PC-9 (cell line): ENCODE data around the gene COL25A1. TPM values are rescaled to one million over a fixed set of nuclear protein-coding genes. Genes with fewer than 3 reads are reported as not detected.

Source experiments
- BruUV-seq: library from RNA; stranded (reverse); fragments of 400-500 nt; replicated peaks from 2 replicates; lab custom pipeline; 2021; lab: Mats Ljungman, UMichigan
- CTCF ChIA-PET: fragments of 300-600 bp; sonication (Branson Sonifier 250); formaldehyde crosslinking; loops from one replicate; lab custom pipeline; 2022; ENCODE audit warnings: antibody characterized with exemption; lab: Charles Lee
- POLR2A ChIA-PET: fragments of 300-600 bp; sonication (Branson Sonifier 250); formaldehyde crosslinking; loops from one replicate; lab custom pipeline; 2022; ENCODE audit warnings: antibody characterized with exemption; ENCODE audit not compliant: unreplicated experiment; lab: Charles Lee
- DNase-seq, 2 experiments: peaks; one replicate each; pipeline versions ENCODE4 v3.0.0 to v3.0.0-alpha.2; 2015 to 2022; ENCODE audit warnings: mixed read lengths in 1 of 2
- H2AFZ ChIP-seq: fragments of 200-600 bp; sonication (generic); 2 replicates; pipeline ENCODE4 v1.8.1; 2017; ENCODE audit warnings: antibody characterized with exemption
- H3F3A ChIP-seq: fragments of 200-600 bp; sonication (generic); 2 replicates; pipeline ENCODE4 v1.8.1; 2017; ENCODE audit warnings: antibody characterized with exemption, mild to moderate bottlenecking, low read depth; ENCODE audit not compliant: insufficient read depth
- H3K27ac ChIP-seq: fragments of 200-600 bp; sonication (generic); 2 replicates; pipeline ENCODE4 v1.6.1; 2016; ENCODE audit warnings: mixed run types
- H3K27me3 ChIP-seq: fragments of 200-600 bp; sonication (generic); 2 replicates; pipeline ENCODE4 v1.6.1; 2016; ENCODE audit warnings: low read depth, mixed run types; ENCODE audit not compliant: insufficient read depth
- H3K36me3 ChIP-seq: fragments of 200-600 bp; sonication (generic); 2 replicates; pipeline ENCODE4 v1.6.1; 2016; ENCODE audit warnings: low read depth, mixed run types
- H3K4me1 ChIP-seq: fragments of 200-600 bp; sonication (generic); replicated peaks from 2 replicates; pipeline ENCODE4 v1.6.1; 2016; ENCODE audit warnings: mixed run types; ENCODE audit not compliant: insufficient read depth
- H3K4me2 ChIP-seq: fragments of 200-600 bp; sonication (generic); 2 replicates; pipeline ENCODE4 v1.6.1; 2017; ENCODE audit warnings: mixed run types
- H3K4me3 ChIP-seq: fragments of 200-600 bp; sonication (generic); 2 replicates; pipeline ENCODE4 v1.6.1; 2016; ENCODE audit warnings: mixed run types
- H3K79me2 ChIP-seq: fragments of 200-600 bp; sonication (generic); 2 replicates; pipeline ENCODE4 v1.6.1; 2017; ENCODE audit warnings: low read depth, mixed run types
- H3K9me2 ChIP-seq: fragments of 200-600 bp; sonication (generic); 2 replicates; pipeline ENCODE4 v1.8.1; 2017; ENCODE audit warnings: mild to moderate bottlenecking; ENCODE audit not compliant: insufficient read depth
- H3K9me3 ChIP-seq: fragments of 200-600 bp; sonication (generic); 2 replicates; pipeline ENCODE4 v1.8.1; 2016; ENCODE audit warnings: low read depth; ENCODE audit not compliant: insufficient read depth
- H4K20me1 ChIP-seq: fragments of 200-600 bp; sonication (generic); 2 replicates; pipeline ENCODE4 v1.8.1; 2017; ENCODE audit not compliant: insufficient read depth
- EZH2 ChIP-seq: fragments of 200-600 bp; sonication (generic); IDR thresholded peaks from 2 replicates; pipeline ENCODE4 v1.8.0; 2017; ENCODE audit warnings: antibody characterized with exemption, low read depth
- intact Hi-C: fragments of 100-400 bp; cut with micrococcal nuclease; formaldehyde crosslinking; loops from one replicate; pipeline ENCODE4 v1.10.0; 2022; ENCODE audit not compliant: unreplicated experiment
- total RNA-seq: library from RNA; stranded (reverse); gene quantifications from 2 replicates; pipeline ENCODE4 v1.2.3, GENCODE V29; 2021
- TF ChIP-seq, protein P1 (sequence below): fragments of 200-600 bp; sonication (generic); conservative IDR thresholded peaks from 2 replicates; pipeline ENCODE4 v1.6.1; 2017; ENCODE audit warnings: mixed run types, antibody characterized with exemption, mild to moderate bottlenecking, moderate library complexity

The COL25A1 gene
- total RNA-seq, 1 experiment from 2014 or later: not detected

DNA sequence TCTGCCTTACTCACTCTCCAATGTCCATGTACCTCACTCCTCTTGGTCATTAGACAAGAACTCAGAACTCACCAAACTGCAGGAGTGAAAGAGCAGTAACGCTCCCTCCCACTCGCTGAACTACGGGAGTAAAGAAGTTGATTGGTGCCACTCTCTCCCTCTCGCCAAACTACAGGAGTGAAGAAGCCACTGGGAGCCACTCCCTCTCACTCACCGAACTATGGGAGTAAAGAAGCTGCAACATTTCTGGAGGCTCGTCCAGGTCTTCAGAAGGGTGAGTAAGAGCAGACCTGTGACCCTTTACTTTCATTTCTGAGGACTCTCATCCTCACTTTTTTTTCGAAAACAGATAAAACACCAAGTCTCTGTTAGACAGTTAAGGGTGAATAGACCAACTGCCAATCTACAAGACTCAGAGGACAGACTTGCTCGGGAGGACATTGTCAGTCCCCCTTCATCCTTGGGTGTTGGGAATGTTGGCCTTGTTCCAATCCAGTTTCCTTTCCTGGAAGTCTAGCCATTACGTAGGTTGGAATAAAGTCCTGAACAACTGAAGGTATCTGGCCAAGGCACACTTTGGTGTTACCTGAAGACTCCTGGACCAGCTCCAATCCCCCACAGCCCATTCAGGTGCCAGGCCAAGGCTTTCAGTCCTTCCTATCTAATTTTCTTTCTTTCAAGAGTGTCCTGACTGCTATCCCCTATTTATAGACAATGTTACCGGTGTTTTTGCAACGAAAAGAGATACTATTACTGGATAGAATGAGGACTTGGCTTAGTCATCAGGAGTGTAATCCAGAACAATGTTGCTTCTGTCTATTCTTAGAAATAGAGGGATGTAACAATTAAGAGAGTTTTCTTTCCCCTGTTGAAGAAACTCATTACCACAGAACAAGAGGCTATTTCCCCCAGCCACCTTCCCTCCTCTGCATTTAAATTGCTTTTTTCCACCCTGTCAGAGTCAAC lies 11.0 kb upstream of the COL25A1 start:
- H3K27me3 ChIP-seq: no peaks in the 10 kb centered on the region
- H3F3A ChIP-seq: no peaks in the 10 kb centered on the region
- H2AFZ ChIP-seq: no peak overlapping the region
- no peak overlapping the region for H3K27ac ChIP-seq
- no peak overlapping the region for H3K4me3 ChIP-seq
- POLR2A ChIA-PET: no interaction called here
- TF ChIP-seq EZH2: no peak
- TF ChIP-seq, protein P1, sequence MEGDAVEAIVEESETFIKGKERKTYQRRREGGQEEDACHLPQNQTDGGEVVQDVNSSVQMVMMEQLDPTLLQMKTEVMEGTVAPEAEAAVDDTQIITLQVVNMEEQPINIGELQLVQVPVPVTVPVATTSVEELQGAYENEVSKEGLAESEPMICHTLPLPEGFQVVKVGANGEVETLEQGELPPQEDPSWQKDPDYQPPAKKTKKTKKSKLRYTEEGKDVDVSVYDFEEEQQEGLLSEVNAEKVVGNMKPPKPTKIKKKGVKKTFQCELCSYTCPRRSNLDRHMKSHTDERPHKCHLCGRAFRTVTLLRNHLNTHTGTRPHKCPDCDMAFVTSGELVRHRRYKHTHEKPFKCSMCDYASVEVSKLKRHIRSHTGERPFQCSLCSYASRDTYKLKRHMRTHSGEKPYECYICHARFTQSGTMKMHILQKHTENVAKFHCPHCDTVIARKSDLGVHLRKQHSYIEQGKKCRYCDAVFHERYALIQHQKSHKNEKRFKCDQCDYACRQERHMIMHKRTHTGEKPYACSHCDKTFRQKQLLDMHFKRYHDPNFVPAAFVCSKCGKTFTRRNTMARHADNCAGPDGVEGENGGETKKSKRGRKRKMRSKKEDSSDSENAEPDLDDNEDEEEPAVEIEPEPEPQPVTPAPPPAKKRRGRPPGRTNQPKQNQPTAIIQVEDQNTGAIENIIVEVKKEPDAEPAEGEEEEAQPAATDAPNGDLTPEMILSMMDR: no peak
- CTCF ChIA-PET: no interaction called here
- intact Hi-C loops: no loop called here
- H3K79me2 ChIP-seq: no peaks in the 10 kb centered on the region
- no peak for DNase-seq
- H3K9me2 ChIP-seq: no peaks in the 10 kb centered on the region
- H3K4me1 ChIP-seq: no peaks in the 10 kb centered on the region
- no peaks in the 10 kb centered on the region for H3K9me3 ChIP-seq
- BruUV-seq: no TSS peak
- H3K4me2 ChIP-seq: 0 out of 2 replicates have a peak overlapping the region, but pooled peaks have one; percentile 21
- no peaks in the 10 kb centered on the region for H4K20me1 ChIP-seq
- no peaks in the 10 kb centered on the region for H3K36me3 ChIP-seq

DNA sequence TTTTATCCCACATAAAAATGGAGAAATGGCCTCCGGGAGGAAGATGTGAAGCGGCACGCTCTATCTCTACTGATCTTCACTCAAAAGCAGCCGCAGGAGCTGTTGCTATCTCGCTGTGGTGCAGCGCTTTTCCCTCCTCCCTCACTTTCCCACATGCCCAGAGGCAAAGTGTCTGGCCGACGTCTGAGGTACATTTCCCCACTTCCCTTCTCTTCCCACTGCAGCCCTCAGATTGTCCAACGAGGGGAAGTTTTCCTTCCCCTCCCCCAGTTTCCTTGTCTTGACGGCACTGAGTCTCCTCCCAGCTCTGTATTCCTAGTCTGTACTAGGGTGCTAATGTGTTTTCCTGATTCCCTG lies 660 bp upstream of the COL25A1 start:
- no peak for TF ChIP-seq EZH2
- TF ChIP-seq, protein P1: no peak
- no peaks in the 10 kb centered on the region for H3K27me3 ChIP-seq
- H3F3A ChIP-seq: no peaks in the 10 kb centered on the region
- H4K20me1 ChIP-seq: no peaks in the 10 kb centered on the region
- ChIA-PET CTCF (no interaction called here), POLR2A (no interaction called here)
- no peak overlapping the region for H3K27ac ChIP-seq
- no peaks in the 10 kb centered on the region for H3K4me1 ChIP-seq
- intact Hi-C loops: no loop called here
- no peaks in the 10 kb centered on the region for H3K9me3 ChIP-seq
- H3K4me3 ChIP-seq: no peak overlapping the region
- no peak for DNase-seq
- H3K4me2 ChIP-seq: no peak overlapping the region
- H3K9me2 ChIP-seq: no peaks in the 10 kb centered on the region
- H3K36me3 ChIP-seq: no peaks in the 10 kb centered on the region
- no TSS peak for BruUV-seq
- H2AFZ ChIP-seq: no peak overlapping the region
- H3K79me2 ChIP-seq: no peaks in the 10 kb centered on the region

DNA sequence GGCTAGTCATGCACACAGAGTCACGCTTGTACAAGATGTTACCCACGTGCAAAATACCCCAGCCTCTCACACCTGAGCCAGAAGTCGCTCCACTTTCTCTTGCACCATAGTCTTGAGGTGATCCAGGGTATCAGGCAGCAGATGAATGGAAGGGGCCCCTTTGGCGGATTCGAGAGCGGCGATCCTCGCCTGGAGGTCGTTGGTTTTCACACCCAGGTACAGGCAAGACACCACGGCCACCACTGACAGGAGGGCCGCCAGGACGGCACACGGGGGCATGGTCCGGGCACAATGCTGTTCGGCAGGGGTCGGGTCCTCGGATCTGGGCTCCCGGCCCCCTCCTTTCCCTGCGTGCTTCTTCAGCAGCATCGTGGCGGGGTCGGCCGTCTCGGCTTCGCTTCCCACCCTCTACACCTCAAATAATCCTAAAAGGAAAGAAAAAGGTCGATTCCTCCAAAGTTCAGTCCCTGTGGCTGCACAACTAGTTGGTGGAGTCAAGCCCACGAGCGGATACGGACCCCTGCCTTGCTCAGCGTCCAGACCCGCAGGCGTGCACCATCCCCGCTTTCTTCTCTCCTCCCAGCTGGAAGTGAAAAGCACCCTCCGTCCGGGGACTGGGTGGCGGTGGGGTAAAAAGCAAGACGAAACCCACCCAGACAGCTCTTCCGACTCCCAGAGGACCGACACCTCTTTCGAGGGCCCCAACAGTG lies 652 bp downstream of the COL25A1 start:
- Histone ChIP-seq H3K79me2 (no peaks in the 10 kb centered on the region), H3K4me1 (no peaks in the 10 kb centered on the region), H3K27ac (no peak overlapping the region), H4K20me1 (no peaks in the 10 kb centered on the region), H3K4me2 (no peak overlapping the region), H3K9me3 (no peaks in the 10 kb centered on the region), H2AFZ (no peak overlapping the region), H3K27me3 (no peaks in the 10 kb centered on the region), H3F3A (no peaks in the 10 kb centered on the region), H3K36me3 (no peaks in the 10 kb centered on the region), H3K9me2 (no peaks in the 10 kb centered on the region), H3K4me3 (no peak overlapping the region)
- no peak for TF ChIP-seq EZH2
- TF ChIP-seq, protein P1: no peak
- POLR2A ChIA-PET: no interaction called here
- intact Hi-C loops: no loop called here
- DNase-seq: no peak
- CTCF ChIA-PET: no interaction called here
- no TSS peak for BruUV-seq
